HG03159 (cell line): Measurements from ENCODE around the gene KCNN1.
"Not testable (repeated sequence)": the region's sequence is repeated elsewhere in the genome, so short reads cannot be mapped to it uniquely, and the experiment has no call there.

Source experiments
- ATAC-seq: cut with Tn5 transposase; IDR thresholded peaks from one replicate; pipeline ENCODE4 v1.9.1; 2021; ENCODE audit warnings: mild to moderate bottlenecking, moderate library complexity; ENCODE audit not compliant: unreplicated experiment

Gene KCNN1

GRCh38 chr19:17967257-17968051, 547 bp downstream of the KCNN1 start:
- ATAC-seq = no peak

- no peak for ATAC-seq
Measured at GRCh38 chr19:17968362-17968761, 1.5 kb downstream of the KCNN1 start.

GRCh38 chr19:17969096-17969792, 2.3 kb downstream of the KCNN1 start:
- no peak for ATAC-seq

- ATAC-seq = no peak
Measured at GRCh38 chr19:17972230-17972629, 5.3 kb downstream of the KCNN1 start.

- ATAC-seq = no peak
Measured at GRCh38 chr19:17973759-17974158, 6.9 kb downstream of the KCNN1 start.

- ATAC-seq = no peak
Measured at GRCh38 chr19:17974551-17974950, 7.6 kb downstream of the KCNN1 start.

- ATAC-seq = no peak
Measured at GRCh38 chr19:17975032-17975431, 8.1 kb downstream of the KCNN1 start.

GRCh38 chr19:17977021-17977420, 10.1 kb downstream of the KCNN1 start:
- ATAC-seq = no peak

GRCh38 chr19:17977488-17977887, 10.6 kb downstream of the KCNN1 start:
- no peak for ATAC-seq

- ATAC-seq = no peak
Measured at GRCh38 chr19:17981611-17982010, 14.7 kb downstream of the KCNN1 start.

GRCh38 chr19:17982430-17982829, 15.5 kb downstream of the KCNN1 start:
- ATAC-seq = no peak

GRCh38 chr19:17985037-17985818, 18.3 kb downstream of the KCNN1 start:
- no peak for ATAC-seq

GRCh38 chr19:17986569-17986968, 19.7 kb downstream of the KCNN1 start:
- not testable (repeated sequence) for ATAC-seq

- no peak for ATAC-seq
Measured at GRCh38 chr19:17988161-17988560, 21.3 kb downstream of the KCNN1 start.

- no peak for ATAC-seq
Measured at GRCh38 chr19:17989425-17990094, 22.7 kb downstream of the KCNN1 start.

- no peak for ATAC-seq
Measured at GRCh38 chr19:17993076-17993813, 26.3 kb downstream of the KCNN1 start.

- no peak for ATAC-seq
Measured at GRCh38 chr19:17996826-17997316, 30.0 kb downstream of the KCNN1 start.

- no peak for ATAC-seq
Measured at GRCh38 chr19:17997969-17998826, 31.3 kb downstream of the KCNN1 start.

GRCh38 chr19:17998827-17999150, 31.9 kb downstream of the KCNN1 start:
- ATAC-seq = no peak
